ENCODE results near the gene SOSTDC1.

DNA sequence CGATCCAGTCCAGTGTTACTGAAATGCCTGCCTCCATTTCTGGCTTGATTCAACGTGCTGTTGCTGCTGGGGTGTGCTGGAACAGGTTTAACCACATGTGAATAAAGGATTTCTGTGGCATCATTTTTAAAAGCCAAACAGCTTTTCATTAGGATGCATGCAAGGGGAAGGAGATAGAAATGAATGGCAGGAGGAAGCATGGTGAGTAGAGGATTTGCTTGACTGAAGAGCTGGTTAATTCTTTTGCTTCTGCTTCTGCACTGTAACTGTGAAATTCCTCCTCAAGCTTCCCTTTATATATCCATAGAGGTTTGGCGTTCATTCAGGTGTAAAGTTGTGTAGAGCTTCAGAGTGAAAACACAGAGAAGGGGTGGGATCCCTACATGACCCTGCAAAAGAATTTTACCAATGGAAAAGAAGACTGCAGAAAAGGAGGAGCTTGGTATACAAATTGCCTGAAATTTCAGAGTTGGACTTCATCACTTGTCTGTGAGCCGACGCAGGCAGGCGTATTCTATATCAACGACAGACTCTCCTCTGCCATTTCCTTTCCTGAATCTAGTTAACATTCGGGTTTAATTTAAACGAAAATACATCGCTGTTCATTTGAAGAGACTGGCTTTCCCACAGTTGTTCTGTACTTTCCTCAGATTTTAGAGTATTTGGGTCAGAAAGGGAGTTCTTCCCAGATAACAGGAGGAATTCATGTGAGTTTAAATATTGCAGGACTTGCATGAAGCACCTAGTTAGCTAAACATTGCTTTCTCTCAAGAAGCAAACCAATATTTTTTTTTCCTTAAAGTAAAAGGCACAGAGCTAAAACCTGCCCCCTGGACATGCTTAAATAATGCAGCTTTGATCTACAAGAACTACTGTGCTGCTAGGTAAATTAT, at the start of gene SOSTDC1:
- TF ChIP-seq CTCF (conservative IDR thresholded peaks at IDR 0.05 in 1 of 2, IDR thresholded peaks at IDR 0.05 in 1 of 2; ENCODE audit: extremely low read depth in 1 of 2, insufficient read depth in 1 of 2, low read depth in 1 of 2, low read length in 2 of 2) (no peak), EZH2 (IDR thresholded peaks at IDR 0.05; ENCODE audit: borderline replicate concordance, low read length) (no peak)

Data from mammary epithelial cell (primary cell).